ENCODE measurements around the gene HOXC13.

HOXC13 gene

GRCh38 chr12:53924521-53925405 is 13.9 kb upstream of the HOXC13 start:
- no peak for DNase-seq (ENCODE audit: low read depth in 2 of 2)
- H3K4me3 ChIP-seq (replicated peaks in 1 of 2; ENCODE audit: low read depth in 2 of 2, low read length in 2 of 2) = no peak overlapping the region
- no peak for TF ChIP-seq CTCF (IDR thresholded peaks at IDR 0.05; ENCODE audit: low read depth, low read length)

GRCh38 chr12:53927220-53928029 is 11.2 kb upstream of the HOXC13 start:
- no peak for DNase-seq (ENCODE audit: low read depth in 2 of 2)
- no peak overlapping the region for H3K4me3 ChIP-seq (replicated peaks in 1 of 2; ENCODE audit: low read depth in 2 of 2, low read length in 2 of 2)
- TF ChIP-seq CTCF (IDR thresholded peaks at IDR 0.05; ENCODE audit: low read depth, low read length) = no peak

GRCh38 chr12:53928054-53928835 is 10.4 kb upstream of the HOXC13 start:
- no peak for DNase-seq (ENCODE audit: low read depth in 2 of 2)
- no peak overlapping the region for H3K4me3 ChIP-seq (replicated peaks in 1 of 2; ENCODE audit: low read depth in 2 of 2, low read length in 2 of 2)
- no peak for TF ChIP-seq CTCF (IDR thresholded peaks at IDR 0.05; ENCODE audit: low read depth, low read length)

GRCh38 chr12:53929527-53929926 is 9.1 kb upstream of the HOXC13 start:
- no peak for TF ChIP-seq CTCF (IDR thresholded peaks at IDR 0.05; ENCODE audit: low read depth, low read length)
- no peak for DNase-seq (ENCODE audit: low read depth in 2 of 2)
- no peak overlapping the region for H3K4me3 ChIP-seq (replicated peaks in 1 of 2; ENCODE audit: low read depth in 2 of 2, low read length in 2 of 2)

GRCh38 chr12:53930591-53931255 is 7.9 kb upstream of the HOXC13 start:
- no peak for TF ChIP-seq CTCF (IDR thresholded peaks at IDR 0.05; ENCODE audit: low read depth, low read length)
- no peak for DNase-seq (ENCODE audit: low read depth in 2 of 2)
- no peak overlapping the region for H3K4me3 ChIP-seq (replicated peaks in 1 of 2; ENCODE audit: low read depth in 2 of 2, low read length in 2 of 2)
